ENCODE measurements around the gene XDH. TPM values are rescaled to one million over a fixed set of nuclear protein-coding genes. Genes with fewer than 3 reads are reported as not detected.

Gene XDH
- polyA plus RNA-seq, 1 donor = not detected

DNA sequence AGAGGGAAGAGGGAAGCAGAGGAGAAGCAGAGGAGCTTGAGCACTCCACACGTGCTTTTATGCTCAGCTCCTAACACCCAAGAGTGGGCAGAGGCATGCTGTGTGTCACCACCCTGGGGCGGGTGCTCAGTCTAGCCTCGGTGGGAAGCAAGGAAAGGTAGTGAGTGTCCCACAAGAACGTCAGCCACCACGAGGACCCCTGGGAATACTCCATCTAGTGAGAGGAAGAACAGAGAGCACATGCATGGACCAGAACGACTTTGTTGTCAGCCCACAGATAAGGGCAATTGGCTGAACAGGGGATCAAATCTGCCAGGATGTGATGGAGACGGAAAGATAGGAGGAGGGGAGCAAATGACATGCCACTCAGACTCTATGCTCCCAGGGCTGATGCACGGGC is 83.4 kb downstream of the XDH start:
- no peak for DNase-seq (ENCODE audit: low read depth)

GRCh38 chr2:31329081-31329625 is 85.4 kb downstream of the XDH start:
- DNase-seq (ENCODE audit: low read depth) = no peak

DNA sequence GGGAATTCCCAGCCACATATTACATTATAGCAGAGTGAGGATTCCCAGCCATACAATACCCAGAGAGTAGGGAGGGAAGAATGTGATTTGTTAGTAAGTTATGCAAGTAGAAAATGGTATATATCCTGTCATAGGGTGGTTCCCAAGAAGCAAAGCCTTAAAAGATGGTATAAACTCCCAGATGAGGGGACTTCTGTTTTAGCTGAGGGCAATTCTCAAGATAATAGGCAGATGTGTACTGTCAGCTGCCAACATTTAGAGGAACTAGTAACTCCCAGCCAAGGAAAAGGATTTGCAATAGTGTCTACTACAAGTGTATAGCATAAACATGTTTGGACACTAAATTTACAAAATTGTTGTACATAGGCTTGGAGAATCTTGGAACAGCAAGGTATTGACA is 86.5 kb downstream of the XDH start:
- no peak for DNase-seq (ENCODE audit: low read depth)

GRCh38 chr2:31327505-31327904 is 87.0 kb downstream of the XDH start:
- no peak for DNase-seq (ENCODE audit: low read depth)

- DNase-seq (ENCODE audit: low read depth) = no peak
Observed at GRCh38 chr2:31324016-31324633, 90.4 kb downstream of the XDH start.

GRCh38 chr2:31322371-31322770 is 92.2 kb downstream of the XDH start:
- DNase-seq (ENCODE audit: low read depth) = no peak

DNA sequence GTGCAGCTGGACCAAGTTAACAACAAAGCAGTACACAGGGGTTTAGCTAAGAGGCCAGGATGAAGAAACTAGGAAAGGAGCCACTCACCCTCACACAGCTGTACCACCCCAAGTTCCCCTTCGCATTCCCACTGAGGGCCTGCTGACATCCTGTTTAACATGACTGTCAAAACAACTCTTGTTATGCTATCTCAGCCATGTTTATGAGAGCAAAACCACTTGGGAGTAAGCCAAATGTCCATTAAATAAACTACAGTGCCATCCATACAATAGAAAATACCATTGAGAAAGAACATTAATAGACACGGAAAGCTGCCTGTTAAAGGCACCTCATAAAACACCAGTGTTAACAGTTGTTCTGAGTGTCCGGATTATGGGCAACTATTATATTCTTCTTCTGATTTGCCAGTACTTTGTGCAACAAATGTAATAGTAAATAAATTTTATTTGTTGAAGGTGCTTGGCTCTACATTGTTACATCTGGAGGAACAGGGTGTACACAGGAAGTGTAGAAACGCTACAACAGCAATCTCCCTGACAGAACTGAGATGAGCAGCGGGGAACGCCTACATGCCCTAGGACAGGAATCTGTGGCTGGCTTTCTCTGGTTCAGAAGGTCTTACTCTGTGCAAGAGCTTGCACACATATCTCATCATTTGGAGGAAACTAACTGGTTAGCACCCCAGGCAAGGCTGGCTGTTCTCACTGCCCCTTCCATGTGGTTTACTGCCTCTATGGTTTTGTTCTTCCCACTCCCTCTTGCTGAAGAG is 95.0 kb downstream of the XDH start:
- DNase-seq (ENCODE audit: low read depth) = no peak

DNA sequence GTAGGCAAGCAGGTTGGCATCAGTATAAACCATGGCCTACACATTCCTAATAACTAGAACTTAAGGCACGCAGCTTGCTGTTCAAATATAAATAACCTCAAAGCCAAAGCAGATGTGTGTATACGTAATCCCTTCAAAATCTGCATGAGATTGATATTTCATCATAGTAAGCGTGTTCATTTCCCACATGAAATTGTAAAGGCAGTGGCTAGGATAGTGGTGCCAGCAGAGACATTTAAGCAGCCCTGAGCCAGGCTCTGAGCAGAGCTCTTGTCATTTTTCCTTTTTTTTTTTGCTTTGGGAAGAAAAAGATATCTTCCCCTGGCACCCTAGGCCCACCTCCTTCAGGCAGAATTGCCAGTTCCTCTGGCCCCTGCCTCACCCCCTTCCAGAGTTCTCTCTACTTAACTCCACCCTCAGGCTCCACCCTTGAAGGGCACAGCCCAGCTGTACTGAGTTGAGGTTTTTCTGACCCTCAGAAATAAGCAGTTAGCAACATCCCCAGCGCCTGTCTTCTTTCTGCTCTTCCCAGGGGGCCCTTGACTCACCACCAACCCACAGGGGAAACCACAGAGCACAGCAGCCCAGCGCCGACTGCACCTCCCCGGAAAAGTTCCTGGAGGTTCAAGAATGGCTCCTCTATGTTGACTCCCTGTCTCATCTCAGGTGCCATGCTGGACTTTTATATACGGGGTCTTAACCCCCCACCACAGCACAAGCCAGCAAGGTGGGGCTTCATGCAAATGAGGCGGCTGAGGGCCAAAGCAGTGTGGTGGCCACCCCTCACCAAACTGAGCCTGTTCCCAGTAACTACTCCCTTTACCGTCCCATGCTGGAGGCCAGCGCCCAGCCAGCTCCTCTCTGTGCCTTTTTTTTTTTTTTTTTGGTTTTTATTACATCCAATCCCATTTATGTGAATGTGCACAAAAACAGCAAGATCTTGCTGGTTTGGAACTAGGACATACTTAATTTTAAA is 95.9 kb downstream of the XDH start:
- DNase-seq (ENCODE audit: low read depth) = no peak

DNA sequence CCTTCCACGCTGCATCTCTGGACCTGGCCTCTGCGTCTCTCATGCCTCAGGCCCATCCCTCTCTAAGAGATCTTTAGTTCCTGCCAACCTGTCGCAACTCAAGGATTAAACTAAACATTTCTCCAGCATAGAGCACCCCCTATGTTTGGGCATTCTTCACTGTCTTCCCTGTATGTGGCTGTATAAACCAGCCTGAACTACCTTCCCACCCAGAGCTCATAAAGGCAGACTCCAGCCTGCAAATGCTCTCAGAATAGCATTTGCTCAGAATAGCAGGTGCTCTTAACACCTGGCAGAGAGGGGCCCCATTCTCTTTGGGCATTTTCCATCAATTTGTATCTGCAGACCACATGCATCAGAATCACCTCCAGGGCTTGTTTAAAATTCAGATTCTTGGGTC is 97.1 kb downstream of the XDH start:
- DNase-seq (ENCODE audit: low read depth) = no peak

DNA sequence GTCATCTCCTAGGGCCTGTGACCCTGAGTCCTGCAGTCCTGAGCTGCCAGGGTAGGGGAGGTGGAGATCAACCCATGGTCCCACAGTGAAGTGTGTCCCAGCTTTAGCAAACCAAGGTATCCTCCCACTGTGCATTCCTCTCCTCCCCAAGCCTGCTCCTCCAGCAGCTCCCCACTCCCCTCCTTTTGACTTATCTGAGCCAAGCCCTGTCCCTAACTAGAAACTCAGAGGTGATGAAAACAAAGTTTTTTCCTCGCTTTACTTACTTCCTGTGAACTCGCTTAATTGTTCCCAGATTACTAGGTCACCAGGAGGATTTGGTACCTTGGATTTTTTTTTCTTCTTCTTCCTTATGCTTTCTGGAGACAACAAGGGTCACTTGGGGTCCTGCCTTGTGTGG is 99.8 kb downstream of the XDH start:
- no peak for DNase-seq (ENCODE audit: low read depth)

DNA sequence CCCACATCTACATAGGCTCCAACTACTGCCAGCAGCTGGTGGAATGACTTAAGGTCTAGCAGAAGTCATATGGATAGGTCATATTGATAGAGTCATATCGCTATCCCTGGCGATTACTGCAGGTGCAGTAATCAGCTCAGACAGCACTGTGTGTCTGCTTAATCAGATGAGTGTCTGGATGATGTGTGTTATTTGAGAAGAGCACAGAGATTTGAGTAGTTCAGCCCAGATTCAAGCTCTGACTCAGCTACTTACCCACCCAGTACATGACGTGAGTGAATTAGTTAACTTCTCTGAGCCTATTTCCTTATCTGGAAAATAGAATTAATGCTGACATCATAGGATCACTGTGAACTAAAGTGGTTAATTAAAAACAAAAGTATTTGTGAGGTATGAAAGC is 101.6 kb downstream of the XDH start:
- no peak for DNase-seq (ENCODE audit: low read depth)

DNA sequence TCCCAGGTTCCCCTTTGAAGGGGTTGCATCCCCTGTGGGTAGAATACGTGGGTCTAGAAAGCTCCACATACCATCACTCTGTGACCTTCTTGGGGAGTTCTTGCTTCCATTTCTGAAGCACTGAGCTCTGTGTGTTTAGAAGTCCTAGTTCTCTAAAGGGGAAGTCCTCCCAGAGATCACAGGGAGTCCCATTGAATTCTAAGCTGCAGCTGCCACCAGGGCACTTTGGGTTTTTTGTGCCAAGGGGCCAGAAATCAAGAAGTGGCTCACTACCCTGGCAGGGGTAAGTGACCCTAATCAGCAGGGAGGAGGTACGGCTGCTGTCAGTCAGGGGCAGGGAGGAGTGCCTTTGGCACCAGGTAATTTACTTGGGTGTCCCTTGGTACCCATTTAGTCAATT is 109.7 kb downstream of the XDH start:
- DNase-seq (ENCODE audit: low read depth) = no peak

DNA sequence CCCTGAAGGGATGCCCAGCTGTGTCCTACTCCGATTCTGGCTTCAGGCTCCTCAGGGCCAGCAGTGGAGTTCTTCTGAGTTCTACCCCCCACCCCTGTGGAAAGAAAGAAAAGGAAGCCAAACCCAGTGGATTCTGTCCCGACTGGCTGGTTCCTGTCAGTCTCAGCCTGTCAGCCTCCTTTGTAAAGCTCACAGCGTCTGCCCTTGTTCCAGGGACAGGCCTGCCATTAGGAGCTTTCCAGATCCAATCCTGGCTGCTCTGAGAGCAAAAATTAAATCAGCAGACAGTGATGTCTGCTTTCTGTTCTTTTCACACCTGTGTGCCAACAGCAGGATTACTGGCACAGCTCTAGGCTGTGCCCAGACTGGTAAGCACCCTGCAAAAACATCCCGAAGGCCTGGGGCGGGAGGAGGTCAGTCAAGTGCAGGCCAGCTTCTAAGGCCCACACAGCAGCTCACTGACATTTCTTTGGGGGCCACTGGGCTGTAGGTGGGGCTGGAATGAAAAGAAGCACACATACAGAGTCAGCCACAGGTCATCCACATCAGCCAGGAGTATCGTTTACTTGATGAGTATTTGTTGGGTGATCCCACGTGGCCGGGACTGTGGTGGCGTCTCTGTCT is 111.5 kb downstream of the XDH start:
- DNase-seq (ENCODE audit: low read depth) = no peak

- DNase-seq (ENCODE audit: low read depth) = no peak
Observed at GRCh38 chr2:31300309-31300708, 114.2 kb downstream of the XDH start.

- no peak for DNase-seq (ENCODE audit: low read depth)
Observed at GRCh38 chr2:31299547-31299946, 115.0 kb downstream of the XDH start.

GRCh38 chr2:31297751-31298150 is 116.8 kb downstream of the XDH start:
- DNase-seq (ENCODE audit: low read depth) = no peak

- DNase-seq (ENCODE audit: low read depth) = no peak
Observed at GRCh38 chr2:31296641-31297287, 117.8 kb downstream of the XDH start.

DNA sequence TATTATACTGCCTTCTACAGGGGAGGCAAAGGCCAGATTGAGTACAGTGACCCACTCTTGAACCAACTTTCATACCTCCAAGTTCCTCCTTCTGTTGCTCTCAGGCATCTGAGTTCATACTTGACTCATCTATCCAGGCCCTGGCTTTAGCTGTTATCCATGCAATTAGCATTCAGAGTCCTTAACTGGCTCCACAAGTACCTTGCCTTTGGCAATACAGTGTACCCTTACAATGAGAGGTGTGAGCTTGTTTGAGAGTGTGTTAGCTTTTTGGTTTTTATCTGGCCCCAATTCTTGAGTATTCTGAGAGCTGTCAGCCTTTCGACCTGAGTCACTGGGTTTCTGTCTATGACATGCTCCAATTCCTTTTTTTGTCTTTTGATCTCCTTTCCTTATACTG is 120.3 kb downstream of the XDH start:
- no peak for DNase-seq (ENCODE audit: low read depth)

DNA sequence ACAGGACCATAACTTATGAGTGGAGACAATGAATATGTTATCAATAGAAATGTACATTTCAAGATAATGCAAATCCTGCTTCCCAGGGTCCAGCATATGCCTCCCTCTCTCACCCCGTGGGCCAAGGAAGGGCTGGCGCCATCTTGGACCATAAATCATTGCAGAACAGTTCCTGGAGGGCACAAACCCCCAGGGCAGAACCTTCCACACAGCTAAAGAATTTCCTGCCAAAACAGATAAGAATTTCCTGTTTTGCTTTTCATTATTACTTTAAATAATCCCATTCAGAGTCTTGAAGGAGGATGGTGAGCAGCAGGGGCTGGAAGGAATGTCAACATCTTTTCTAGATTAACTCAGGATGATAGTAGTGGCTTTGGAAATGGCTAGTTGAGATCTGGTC is 126.9 kb downstream of the XDH start:
- no peak for DNase-seq (ENCODE audit: low read depth)

DNA sequence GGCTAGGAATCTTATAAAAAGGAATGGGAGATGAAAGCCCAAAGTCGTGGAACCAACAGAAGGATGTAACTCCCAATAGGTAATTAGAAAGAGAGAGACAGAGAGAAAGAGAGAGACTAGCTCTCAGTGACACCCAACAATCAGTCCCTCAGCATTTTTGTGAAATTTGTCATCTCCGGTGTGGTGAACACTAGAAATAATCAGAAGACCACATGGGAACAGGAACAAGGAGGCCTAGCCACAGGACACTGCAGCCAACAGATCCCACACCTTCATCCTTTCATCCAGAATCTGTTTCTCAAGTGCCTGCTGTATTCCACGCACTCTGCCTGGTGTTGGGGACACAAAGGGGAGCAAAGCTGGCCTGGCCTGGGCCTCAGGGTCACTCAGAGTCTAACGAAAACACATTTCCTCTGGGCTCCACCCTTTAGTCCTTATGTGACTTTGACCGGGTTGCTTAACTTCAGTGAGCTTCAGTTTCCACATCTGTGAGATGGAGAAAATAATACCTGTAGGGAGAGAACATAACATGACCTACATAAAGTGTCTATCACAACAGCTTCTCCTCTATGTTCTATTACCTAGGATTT is 127.5 kb downstream of the XDH start:
- no peak for DNase-seq (ENCODE audit: low read depth)

- DNase-seq (ENCODE audit: low read depth) = no peak
Observed at GRCh38 chr2:31286230-31286629, 128.3 kb downstream of the XDH start.

Data from forelimb muscle (tissue), 1 donor.